GM23338 (cell line): ENCODE results near the gene IQGAP2.

Experiments
- CREB1 ChIP-seq: fragments of 250-450 bp; sonication (Bioruptor Pico); IDR thresholded peaks from 2 replicates; pipeline ENCODE4 v1.5.0; 2020; ENCODE audit warnings: low read depth, mild to moderate bottlenecking, moderate library complexity
- EZH2 ChIP-seq: fragments of 200-600 bp; sonication (generic); IDR thresholded peaks from one replicate; pipeline ENCODE4 v1.8.0; 2017; ENCODE audit warnings: antibody characterized with exemption, mild to moderate bottlenecking, low read depth; ENCODE audit not compliant: unreplicated experiment
- EZH2phosphoT487 ChIP-seq: fragments of 200-600 bp; sonication (generic); IDR thresholded peaks from one replicate; pipeline ENCODE4 v1.8.1; 2018; ENCODE audit warnings: antibody characterized with exemption; ENCODE audit not compliant: unreplicated experiment
- JUNB ChIP-seq: IDR thresholded peaks from one replicate; pipeline ENCODE4 v1.6.1; 2016; ENCODE audit warnings: antibody characterized with exemption; ENCODE audit not compliant: unreplicated experiment
- NANOG ChIP-seq: IDR thresholded peaks from 2 replicates; pipeline ENCODE4 v1.6.1; 2016; ENCODE audit warnings: antibody characterized with exemption, borderline replicate concordance
- POLR2AphosphoS5 ChIP-seq: IDR thresholded peaks from 2 replicates; pipeline ENCODE4 v1.6.1; 2016; ENCODE audit warnings: antibody characterized with exemption, low read depth
- ZNF114 ChIP-seq: fragments of 250-450 bp; sonication (Bioruptor Pico); IDR thresholded peaks from 2 replicates; pipeline ENCODE4 v1.5.0; 2020; ENCODE audit warnings: mild to moderate bottlenecking, moderate library complexity
- TF ChIP-seq, protein P1 (sequence below), 2 experiments: fragments of 200-600 bp in 1 of 2; sonication (generic) in 1 of 2; conservative IDR thresholded peaks; 2 replicates each; pipeline versions ENCODE4 v1.5.1 to v1.6.1; 2016 to 2017; ENCODE audit warnings: antibody characterized with exemption in 2 of 2, low read depth in 2 of 2, mild to moderate bottlenecking in 2 of 2, moderate library complexity in 1 of 2
- TF ChIP-seq, protein P2 (sequence below): fragments of 250-450 bp; sonication (Bioruptor Pico); IDR thresholded peaks from 2 replicates; pipeline ENCODE4 v1.5.0; 2020; ENCODE audit warnings: mild to moderate bottlenecking, moderate library complexity
- TF ChIP-seq, protein P3 (sequence below): IDR thresholded peaks from one replicate; pipeline ENCODE4 v1.6.1; 2018; ENCODE audit warnings: antibody characterized with exemption; ENCODE audit not compliant: unreplicated experiment

DNA sequence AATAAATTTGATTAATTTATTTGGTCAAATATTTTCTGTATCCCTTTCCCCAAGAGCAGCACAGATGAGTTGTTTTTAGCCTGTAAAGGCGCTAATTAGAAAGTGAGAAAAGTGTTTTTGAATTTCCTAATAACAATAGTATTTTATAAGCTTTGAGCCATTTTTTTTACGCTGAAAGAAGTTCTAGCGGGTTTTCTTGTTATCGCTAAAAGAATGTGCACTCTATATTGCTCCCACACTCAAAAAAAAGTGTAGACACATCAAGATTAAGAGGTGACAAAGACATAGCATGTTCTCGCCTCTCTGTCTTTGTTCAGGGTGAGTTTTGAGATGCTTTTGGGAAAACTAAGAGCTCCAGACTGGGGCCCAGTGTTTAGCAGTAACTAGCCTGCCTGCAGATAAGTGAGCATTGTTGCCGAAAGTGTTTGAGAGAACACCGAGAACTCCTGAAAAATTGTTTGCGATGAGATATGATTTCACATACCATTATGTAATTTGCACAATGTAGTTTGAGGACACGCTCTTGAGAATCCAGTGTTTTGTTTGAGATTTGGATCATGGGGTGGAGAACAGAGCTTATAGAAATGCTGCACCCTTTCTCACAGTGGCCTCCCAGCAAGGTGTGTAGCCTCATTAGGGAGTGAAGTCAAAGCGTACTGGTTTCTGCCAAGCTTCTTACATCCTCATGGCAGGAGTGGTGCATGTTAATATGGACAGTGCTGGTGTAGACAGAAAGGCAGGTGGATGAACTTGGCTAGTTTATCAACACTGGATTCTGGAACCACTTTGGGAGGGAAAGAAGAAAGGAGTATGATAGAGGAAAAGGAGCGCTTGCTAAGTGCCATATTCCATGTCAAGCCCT is 314.4 kb downstream of the IQGAP2 start:
- no peak for TF ChIP-seq EZH2
- TF ChIP-seq, protein P1, sequence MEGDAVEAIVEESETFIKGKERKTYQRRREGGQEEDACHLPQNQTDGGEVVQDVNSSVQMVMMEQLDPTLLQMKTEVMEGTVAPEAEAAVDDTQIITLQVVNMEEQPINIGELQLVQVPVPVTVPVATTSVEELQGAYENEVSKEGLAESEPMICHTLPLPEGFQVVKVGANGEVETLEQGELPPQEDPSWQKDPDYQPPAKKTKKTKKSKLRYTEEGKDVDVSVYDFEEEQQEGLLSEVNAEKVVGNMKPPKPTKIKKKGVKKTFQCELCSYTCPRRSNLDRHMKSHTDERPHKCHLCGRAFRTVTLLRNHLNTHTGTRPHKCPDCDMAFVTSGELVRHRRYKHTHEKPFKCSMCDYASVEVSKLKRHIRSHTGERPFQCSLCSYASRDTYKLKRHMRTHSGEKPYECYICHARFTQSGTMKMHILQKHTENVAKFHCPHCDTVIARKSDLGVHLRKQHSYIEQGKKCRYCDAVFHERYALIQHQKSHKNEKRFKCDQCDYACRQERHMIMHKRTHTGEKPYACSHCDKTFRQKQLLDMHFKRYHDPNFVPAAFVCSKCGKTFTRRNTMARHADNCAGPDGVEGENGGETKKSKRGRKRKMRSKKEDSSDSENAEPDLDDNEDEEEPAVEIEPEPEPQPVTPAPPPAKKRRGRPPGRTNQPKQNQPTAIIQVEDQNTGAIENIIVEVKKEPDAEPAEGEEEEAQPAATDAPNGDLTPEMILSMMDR (conservative IDR thresholded peaks at IDR 0.05; ENCODE audit: low read depth in 2 of 2), result no peak
- TF ChIP-seq EZH2phosphoT487, result no peak
- no peak for TF ChIP-seq JUNB
- TF ChIP-seq POLR2AphosphoS5, result no peak
- TF ChIP-seq, protein P2, sequence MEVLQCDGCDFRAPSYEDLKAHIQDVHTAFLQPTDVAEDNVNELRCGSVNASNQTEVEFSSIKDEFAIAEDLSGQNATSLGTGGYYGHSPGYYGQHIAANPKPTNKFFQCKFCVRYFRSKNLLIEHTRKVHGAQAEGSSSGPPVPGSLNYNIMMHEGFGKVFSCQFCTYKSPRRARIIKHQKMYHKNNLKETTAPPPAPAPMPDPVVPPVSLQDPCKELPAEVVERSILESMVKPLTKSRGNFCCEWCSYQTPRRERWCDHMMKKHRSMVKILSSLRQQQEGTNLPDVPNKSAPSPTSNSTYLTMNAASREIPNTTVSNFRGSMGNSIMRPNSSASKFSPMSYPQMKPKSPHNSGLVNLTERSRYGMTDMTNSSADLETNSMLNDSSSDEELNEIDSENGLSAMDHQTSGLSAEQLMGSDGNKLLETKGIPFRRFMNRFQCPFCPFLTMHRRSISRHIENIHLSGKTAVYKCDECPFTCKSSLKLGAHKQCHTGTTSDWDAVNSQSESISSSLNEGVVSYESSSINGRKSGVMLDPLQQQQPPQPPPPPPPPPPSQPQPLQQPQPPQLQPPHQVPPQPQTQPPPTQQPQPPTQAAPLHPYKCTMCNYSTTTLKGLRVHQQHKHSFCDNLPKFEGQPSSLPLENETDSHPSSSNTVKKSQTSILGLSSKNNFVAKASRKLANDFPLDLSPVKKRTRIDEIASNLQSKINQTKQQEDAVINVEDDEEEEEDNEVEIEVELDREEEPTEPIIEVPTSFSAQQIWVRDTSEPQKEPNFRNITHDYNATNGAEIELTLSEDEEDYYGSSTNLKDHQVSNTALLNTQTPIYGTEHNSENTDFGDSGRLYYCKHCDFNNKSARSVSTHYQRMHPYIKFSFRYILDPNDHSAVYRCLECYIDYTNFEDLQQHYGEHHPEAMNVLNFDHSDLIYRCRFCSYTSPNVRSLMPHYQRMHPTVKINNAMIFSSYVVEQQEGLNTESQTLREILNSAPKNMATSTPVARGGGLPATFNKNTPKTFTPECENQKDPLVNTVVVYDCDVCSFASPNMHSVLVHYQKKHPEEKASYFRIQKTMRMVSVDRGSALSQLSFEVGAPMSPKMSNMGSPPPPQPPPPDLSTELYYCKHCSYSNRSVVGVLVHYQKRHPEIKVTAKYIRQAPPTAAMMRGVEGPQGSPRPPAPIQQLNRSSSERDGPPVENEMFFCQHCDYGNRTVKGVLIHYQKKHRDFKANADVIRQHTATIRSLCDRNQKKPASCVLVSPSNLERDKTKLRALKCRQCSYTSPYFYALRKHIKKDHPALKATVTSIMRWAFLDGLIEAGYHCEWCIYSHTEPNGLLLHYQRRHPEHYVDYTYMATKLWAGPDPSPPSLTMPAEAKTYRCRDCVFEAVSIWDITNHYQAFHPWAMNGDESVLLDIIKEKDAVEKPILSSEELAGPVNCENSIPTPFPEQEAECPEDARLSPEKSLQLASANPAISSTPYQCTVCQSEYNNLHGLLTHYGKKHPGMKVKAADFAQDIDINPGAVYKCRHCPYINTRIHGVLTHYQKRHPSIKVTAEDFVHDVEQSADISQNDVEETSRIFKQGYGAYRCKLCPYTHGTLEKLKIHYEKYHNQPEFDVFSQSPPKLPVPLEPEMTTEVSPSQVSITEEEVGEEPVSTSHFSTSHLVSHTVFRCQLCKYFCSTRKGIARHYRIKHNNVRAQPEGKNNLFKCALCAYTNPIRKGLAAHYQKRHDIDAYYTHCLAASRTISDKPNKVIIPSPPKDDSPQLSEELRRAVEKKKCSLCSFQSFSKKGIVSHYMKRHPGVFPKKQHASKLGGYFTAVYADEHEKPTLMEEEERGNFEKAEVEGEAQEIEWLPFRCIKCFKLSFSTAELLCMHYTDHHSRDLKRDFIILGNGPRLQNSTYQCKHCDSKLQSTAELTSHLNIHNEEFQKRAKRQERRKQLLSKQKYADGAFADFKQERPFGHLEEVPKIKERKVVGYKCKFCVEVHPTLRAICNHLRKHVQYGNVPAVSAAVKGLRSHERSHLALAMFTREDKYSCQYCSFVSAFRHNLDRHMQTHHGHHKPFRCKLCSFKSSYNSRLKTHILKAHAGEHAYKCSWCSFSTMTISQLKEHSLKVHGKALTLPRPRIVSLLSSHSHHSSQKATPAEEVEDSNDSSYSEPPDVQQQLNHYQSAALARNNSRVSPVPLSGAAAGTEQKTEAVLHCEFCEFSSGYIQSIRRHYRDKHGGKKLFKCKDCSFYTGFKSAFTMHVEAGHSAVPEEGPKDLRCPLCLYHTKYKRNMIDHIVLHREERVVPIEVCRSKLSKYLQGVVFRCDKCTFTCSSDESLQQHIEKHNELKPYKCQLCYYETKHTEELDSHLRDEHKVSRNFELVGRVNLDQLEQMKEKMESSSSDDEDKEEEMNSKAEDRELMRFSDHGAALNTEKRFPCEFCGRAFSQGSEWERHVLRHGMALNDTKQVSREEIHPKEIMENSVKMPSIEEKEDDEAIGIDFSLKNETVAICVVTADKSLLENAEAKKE (CRISPR knock-in tag), result no peak
- TF ChIP-seq, protein P3, sequence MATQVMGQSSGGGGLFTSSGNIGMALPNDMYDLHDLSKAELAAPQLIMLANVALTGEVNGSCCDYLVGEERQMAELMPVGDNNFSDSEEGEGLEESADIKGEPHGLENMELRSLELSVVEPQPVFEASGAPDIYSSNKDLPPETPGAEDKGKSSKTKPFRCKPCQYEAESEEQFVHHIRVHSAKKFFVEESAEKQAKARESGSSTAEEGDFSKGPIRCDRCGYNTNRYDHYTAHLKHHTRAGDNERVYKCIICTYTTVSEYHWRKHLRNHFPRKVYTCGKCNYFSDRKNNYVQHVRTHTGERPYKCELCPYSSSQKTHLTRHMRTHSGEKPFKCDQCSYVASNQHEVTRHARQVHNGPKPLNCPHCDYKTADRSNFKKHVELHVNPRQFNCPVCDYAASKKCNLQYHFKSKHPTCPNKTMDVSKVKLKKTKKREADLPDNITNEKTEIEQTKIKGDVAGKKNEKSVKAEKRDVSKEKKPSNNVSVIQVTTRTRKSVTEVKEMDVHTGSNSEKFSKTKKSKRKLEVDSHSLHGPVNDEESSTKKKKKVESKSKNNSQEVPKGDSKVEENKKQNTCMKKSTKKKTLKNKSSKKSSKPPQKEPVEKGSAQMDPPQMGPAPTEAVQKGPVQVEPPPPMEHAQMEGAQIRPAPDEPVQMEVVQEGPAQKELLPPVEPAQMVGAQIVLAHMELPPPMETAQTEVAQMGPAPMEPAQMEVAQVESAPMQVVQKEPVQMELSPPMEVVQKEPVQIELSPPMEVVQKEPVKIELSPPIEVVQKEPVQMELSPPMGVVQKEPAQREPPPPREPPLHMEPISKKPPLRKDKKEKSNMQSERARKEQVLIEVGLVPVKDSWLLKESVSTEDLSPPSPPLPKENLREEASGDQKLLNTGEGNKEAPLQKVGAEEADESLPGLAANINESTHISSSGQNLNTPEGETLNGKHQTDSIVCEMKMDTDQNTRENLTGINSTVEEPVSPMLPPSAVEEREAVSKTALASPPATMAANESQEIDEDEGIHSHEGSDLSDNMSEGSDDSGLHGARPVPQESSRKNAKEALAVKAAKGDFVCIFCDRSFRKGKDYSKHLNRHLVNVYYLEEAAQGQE, result no peak
- no peak for TF ChIP-seq CREB1 (CRISPR knock-in tag)
- TF ChIP-seq NANOG, result no peak
- TF ChIP-seq ZNF114 (CRISPR knock-in tag), result no peak
